Measurements from ENCODE around the gene GPER1.

GPER1 gene

GRCh38 chr7:1054438-1054837 lies 33.5 kb upstream of the GPER1 start:
- no peak for DNase-seq

GRCh38 chr7:1054861-1055450 lies 33.0 kb upstream of the GPER1 start:
- DNase-seq = no peak

- DNase-seq = no peak
These were observed 32.4 kb upstream of the GPER1 start for GRCh38 chr7:1055491-1055955.

GRCh38 chr7:1055956-1056784 lies 31.7 kb upstream of the GPER1 start:
- DNase-seq = no peak

GRCh38 chr7:1056785-1057410 lies 31.0 kb upstream of the GPER1 start:
- no peak for DNase-seq

GRCh38 chr7:1057416-1058291 lies 30.3 kb upstream of the GPER1 start:
- no peak for DNase-seq

- DNase-seq = no peak
These were observed 29.6 kb upstream of the GPER1 start for GRCh38 chr7:1058311-1058710.

- DNase-seq = no peak
These were observed 29.1 kb upstream of the GPER1 start for GRCh38 chr7:1058821-1059199.

GRCh38 chr7:1059200-1060091 lies 28.5 kb upstream of the GPER1 start:
- DNase-seq = no peak

- DNase-seq = no peak
These were observed 27.4 kb upstream of the GPER1 start for GRCh38 chr7:1060315-1061072.

- DNase-seq = no peak
These were observed 26.7 kb upstream of the GPER1 start for GRCh38 chr7:1061180-1061579.

- no peak for DNase-seq
These were observed 25.3 kb upstream of the GPER1 start for GRCh38 chr7:1062296-1063294.

GRCh38 chr7:1063361-1063760 lies 24.6 kb upstream of the GPER1 start:
- DNase-seq = no peak

- DNase-seq = no peak
These were observed 23.3 kb upstream of the GPER1 start for GRCh38 chr7:1064581-1064980.

- no peak for DNase-seq
These were observed 22.7 kb upstream of the GPER1 start for GRCh38 chr7:1065263-1065584.

- DNase-seq = peak; percentile 39
These were observed 22.2 kb upstream of the GPER1 start for GRCh38 chr7:1065585-1066241.

GRCh38 chr7:1066242-1066588 lies 21.7 kb upstream of the GPER1 start:
- DNase-seq = no peak

- DNase-seq = no peak
These were observed 19.9 kb upstream of the GPER1 start for GRCh38 chr7:1068013-1068412.

GRCh38 chr7:1068619-1069018 lies 19.3 kb upstream of the GPER1 start:
- no peak for DNase-seq

- no peak for DNase-seq
These were observed 17.3 kb upstream of the GPER1 start for GRCh38 chr7:1070544-1071011.
